HUES6 (cell line): Measurements from ENCODE around the gene FLNC.

ENCODE experiments used
- H3K27ac ChIP-seq: 2 replicates; pipeline ENCODE4 v1.7.0; 2013; ENCODE audit warnings: low read depth, mild to moderate bottlenecking, low read length, inconsistent platforms
- H3K27me3 ChIP-seq: 2 replicates; pipeline ENCODE4 v1.6.1; 2013; ENCODE audit warnings: low read length; ENCODE audit not compliant: control insufficient read depth, insufficient read depth
- H3K36me3 ChIP-seq: 2 replicates; pipeline ENCODE4 v1.6.1; 2013; ENCODE audit warnings: low read length; ENCODE audit not compliant: control insufficient read depth, insufficient read depth
- H3K4me1 ChIP-seq: 2 replicates; pipeline ENCODE4 v1.6.1; 2013; ENCODE audit warnings: low read length; ENCODE audit not compliant: control insufficient read depth, insufficient read depth
- H3K4me3 ChIP-seq: 2 replicates; pipeline ENCODE4 v1.5.1; 2013; ENCODE audit warnings: low read depth, low read length
- H3K9ac ChIP-seq: one replicate; pipeline ENCODE4 v1.6.1; 2013; ENCODE audit warnings: mild to moderate bottlenecking, low read length
- H3K9me3 ChIP-seq: 2 replicates; pipeline ENCODE4 v1.6.1; 2013; ENCODE audit warnings: low read depth, low read length; ENCODE audit not compliant: control insufficient read depth, insufficient read depth

The FLNC gene

GRCh38 chr7:128792471-128793180 lies 37.6 kb upstream of the FLNC start:
- Histone ChIP-seq H3K36me3 (peaks cover 18% of the 10 kb centered on the region), H3K4me1 (peaks cover 10% of the 10 kb centered on the region; the same call in 1 of the 2 replicates), H3K9ac (no peak overlapping the region), H3K9me3 (no peaks in the 10 kb centered on the region), H3K27me3 (0 out of 2 replicates have a peak, but pooled peaks cover 10% of the 10 kb centered on the region), H3K4me3 (peak overlapping the region; percentile 98), H3K27ac (no peak overlapping the region)

- peaks cover 18% of the 10 kb centered on the region for H3K36me3 ChIP-seq
- H3K9me3 ChIP-seq, result no peaks in the 10 kb centered on the region
- H3K27me3 ChIP-seq, result 0 out of 2 replicates have a peak, but pooled peaks cover 10% of the 10 kb centered on the region
- no peak overlapping the region for H3K27ac ChIP-seq
- no peak overlapping the region for H3K4me3 ChIP-seq
- H3K4me1 ChIP-seq, result peaks cover 10% of the 10 kb centered on the region; the same call in 1 of the 2 replicates
- H3K9ac ChIP-seq, result no peak overlapping the region
Observed at GRCh38 chr7:128793181-128793547, 37.0 kb upstream of the FLNC start.

GRCh38 chr7:128794020-128794419 lies 36.2 kb upstream of the FLNC start:
- no peaks in the 10 kb centered on the region for H3K9me3 ChIP-seq
- H3K9ac ChIP-seq, result no peak overlapping the region
- peaks cover 18% of the 10 kb centered on the region for H3K36me3 ChIP-seq
- H3K27me3 ChIP-seq, result 0 out of 2 replicates have a peak, but pooled peaks cover 4% of the 10 kb centered on the region
- H3K4me3 ChIP-seq, result no peak overlapping the region
- no peak overlapping the region for H3K27ac ChIP-seq
- peaks cover 7% of the 10 kb centered on the region; the same call in 1 of the 2 replicates for H3K4me1 ChIP-seq

DNA sequence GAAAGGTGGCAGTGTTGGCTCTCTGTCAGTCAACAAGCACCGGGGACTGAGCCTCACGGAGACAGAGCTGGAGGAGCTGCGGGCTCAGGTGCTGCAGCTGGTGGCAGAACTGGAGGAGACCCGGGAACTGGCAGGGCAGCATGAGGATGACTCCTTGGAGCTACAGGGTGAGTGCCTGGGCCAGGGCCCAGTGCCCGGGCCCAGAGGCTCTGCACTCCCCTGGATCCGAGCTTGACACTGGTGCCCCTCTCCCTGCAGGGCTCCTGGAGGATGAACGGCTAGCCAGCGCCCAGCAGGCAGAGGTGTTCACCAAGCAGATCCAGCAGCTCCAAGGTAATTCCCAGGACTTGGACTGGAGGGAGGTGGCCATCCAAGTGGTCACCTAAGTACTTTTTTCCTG lies 35.8 kb upstream of the FLNC start:
- Histone ChIP-seq H3K27me3 (no peaks in the 10 kb centered on the region), H3K27ac (no peak overlapping the region), H3K9me3 (no peaks in the 10 kb centered on the region), H3K4me1 (peaks cover 5% of the 10 kb centered on the region; the same call in 1 of the 2 replicates), H3K9ac (no peak overlapping the region), H3K4me3 (no peak overlapping the region), H3K36me3 (peaks cover 18% of the 10 kb centered on the region)

DNA sequence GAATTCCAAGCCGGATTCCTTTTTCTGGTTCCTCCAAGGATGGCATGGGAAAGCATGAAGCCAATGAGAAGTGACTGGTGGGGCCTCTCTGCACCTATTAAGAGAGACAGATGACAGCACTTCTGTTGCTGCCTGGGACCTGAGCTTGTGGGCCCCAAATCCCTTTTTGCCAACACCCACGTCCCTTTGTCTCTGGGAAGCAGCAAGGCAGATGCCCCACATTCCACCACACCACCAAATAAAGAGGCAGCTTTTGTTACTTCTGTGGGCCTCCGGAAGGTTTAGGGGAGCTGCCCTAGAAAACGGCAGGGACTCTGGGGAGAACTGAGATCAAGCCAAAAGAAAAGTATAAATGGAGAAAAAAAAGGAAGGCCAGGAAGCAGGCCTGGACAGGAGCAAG lies 35.1 kb upstream of the FLNC start:
- H3K27me3 ChIP-seq, result no peaks in the 10 kb centered on the region

DNA sequence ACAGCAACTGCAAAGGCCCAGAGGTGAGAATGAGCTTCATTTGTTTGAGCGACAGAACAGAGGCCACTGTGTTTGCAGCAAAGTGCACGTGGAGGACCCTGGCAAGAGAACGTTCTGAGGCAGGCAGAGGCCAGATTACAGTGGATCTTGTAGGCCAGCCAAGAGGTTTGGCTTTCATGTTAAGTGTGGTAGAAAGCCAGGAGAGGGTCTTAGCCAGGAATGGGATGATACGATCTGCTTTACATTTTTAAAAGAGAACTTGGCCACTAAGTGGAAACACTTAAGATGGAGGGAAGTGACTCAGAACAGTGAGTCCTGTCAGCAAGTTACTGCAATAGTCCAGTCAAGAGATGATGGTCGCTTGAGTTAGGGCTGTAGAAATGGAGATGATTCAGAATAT lies 33.9 kb upstream of the FLNC start:
- Histone ChIP-seq H3K9ac (no peak overlapping the region), H3K9me3 (no peaks in the 10 kb centered on the region), H3K36me3 (peaks cover 24% of the 10 kb centered on the region), H3K27ac (no peak overlapping the region), H3K4me3 (no peak overlapping the region), H3K4me1 (peaks cover 5% of the 10 kb centered on the region; the same call in 1 of the 2 replicates), H3K27me3 (no peaks in the 10 kb centered on the region)

More for the DNA sequence above, 35.1 kb upstream of the FLNC start:
- H3K9ac ChIP-seq, result no peak overlapping the region
- H3K27ac ChIP-seq, result no peak overlapping the region
- no peak overlapping the region for H3K4me3 ChIP-seq
- H3K4me1 ChIP-seq, result peaks cover 5% of the 10 kb centered on the region; the same call in 1 of the 2 replicates
- H3K36me3 ChIP-seq, result peaks cover 18% of the 10 kb centered on the region
- H3K9me3 ChIP-seq, result no peaks in the 10 kb centered on the region

DNA sequence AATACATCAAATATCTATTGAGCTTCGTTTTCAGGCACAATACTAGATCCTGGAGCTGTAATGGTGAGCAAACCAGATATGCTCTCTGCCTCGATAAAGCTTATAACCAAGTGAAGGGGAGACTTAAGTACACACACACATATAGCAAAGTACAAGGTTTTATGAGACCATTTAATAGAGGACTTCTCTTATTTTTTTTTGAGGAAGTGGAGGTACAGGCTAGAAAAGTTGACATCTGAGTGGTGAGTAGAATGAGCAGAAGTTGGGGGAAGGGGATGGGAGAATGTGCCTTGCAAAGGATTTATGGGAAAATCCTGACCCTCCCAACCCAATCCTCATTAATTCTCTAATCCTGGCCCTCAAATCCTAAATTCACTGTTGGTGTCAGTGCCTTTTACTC lies 30.8 kb upstream of the FLNC start:
- Histone ChIP-seq H3K27me3 (no peaks in the 10 kb centered on the region), H3K4me3 (no peak overlapping the region), H3K36me3 (peaks cover 35% of the 10 kb centered on the region), H3K4me1 (no peaks in the 10 kb centered on the region), H3K9me3 (no peaks in the 10 kb centered on the region), H3K9ac (no peak overlapping the region), H3K27ac (no peak overlapping the region)

DNA sequence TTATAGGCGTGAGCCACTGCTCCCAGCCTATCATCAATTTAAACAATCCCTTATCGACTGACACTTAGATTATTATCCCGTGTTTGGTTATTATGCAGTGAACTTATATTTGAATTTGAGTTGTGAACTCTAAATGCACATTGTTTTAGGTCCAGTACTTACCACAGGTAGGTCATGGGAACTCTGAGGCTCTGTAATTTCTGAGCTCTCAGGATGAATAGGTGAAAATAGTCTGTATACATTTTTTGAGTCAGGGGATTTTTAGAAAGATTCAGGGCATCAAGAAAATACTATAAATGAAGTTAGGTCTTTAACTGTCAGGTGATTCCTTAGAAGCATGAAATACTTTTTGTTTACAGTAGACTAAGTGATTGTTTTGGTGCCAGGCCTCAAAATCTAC lies 29.6 kb upstream of the FLNC start:
- Histone ChIP-seq H3K4me3 (no peak overlapping the region), H3K36me3 (peaks cover 36% of the 10 kb centered on the region), H3K27me3 (no peaks in the 10 kb centered on the region), H3K27ac (no peak overlapping the region), H3K4me1 (no peaks in the 10 kb centered on the region), H3K9ac (no peak overlapping the region), H3K9me3 (no peaks in the 10 kb centered on the region)

DNA sequence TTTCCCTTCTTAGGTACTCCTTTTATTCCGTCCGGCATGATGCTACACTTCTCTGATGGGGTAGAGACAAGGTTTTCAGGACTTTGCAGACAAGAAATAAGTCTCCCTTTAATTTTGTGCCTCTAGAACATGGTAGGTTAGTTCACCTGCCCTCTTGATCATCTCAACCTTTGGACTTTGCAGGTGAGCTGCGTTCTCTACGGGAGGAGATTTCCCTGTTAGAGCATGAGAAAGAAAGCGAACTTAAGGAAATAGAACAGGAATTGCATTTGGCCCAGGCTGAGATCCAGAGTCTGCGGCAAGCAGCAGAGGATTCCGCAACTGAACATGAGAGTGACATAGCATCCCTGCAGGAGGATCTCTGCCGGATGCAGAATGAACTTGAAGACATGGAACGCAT lies 29.2 kb upstream of the FLNC start:
- no peaks in the 10 kb centered on the region for H3K9me3 ChIP-seq
- H3K4me1 ChIP-seq, result no peaks in the 10 kb centered on the region
- no peaks in the 10 kb centered on the region for H3K27me3 ChIP-seq
- no peak overlapping the region for H3K27ac ChIP-seq
- no peak overlapping the region for H3K4me3 ChIP-seq
- no peak overlapping the region for H3K9ac ChIP-seq
- H3K36me3 ChIP-seq, result peaks cover 39% of the 10 kb centered on the region

DNA sequence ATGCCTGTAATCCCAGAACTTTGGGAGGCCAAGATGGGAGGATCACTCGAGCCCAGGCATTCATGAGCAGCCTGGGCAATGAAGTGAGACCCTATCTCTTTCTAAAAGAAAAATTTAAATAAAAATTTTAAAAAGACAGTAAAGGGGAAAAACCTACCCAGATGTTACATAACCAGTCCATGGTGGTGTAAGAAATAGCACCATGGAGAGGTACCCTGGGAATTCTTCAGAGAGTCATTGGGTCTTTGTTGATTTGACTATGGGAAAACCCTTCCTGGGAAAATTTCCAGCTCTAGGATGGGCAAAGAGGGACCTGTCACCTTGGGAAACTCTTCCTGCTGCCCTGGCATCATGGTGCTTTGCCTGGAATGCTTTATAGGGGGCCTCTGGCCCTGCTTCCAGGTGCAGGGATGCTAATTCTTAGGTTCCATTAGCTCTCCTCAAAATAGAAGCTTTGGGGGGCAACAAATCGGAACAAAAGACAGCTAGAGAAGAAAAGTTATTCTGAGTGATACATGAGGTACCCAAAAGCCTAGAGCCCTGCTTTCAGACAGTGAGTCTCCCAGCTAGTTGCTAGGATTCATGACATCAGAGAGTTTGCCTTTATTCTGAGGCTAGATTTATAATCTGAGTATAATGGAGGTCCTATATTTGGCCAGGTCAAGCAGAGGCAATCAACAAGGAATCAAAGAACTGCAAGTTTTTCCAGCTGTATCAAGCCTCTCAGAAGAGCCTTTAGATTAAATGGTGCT lies 28.4 kb upstream of the FLNC start:
- no peaks in the 10 kb centered on the region for H3K27me3 ChIP-seq
- H3K4me3 ChIP-seq, result no peak overlapping the region
- H3K9me3 ChIP-seq, result no peaks in the 10 kb centered on the region
- no peak overlapping the region for H3K27ac ChIP-seq
- H3K4me1 ChIP-seq, result no peaks in the 10 kb centered on the region
- H3K36me3 ChIP-seq, result peaks cover 44% of the 10 kb centered on the region
- H3K9ac ChIP-seq, result no peak overlapping the region

GRCh38 chr7:128804484-128804883 lies 25.7 kb upstream of the FLNC start:
- Histone ChIP-seq H3K4me1 (no peaks in the 10 kb centered on the region), H3K36me3 (peaks cover 62% of the 10 kb centered on the region), H3K9ac (no peak overlapping the region), H3K27me3 (no peaks in the 10 kb centered on the region), H3K27ac (no peak overlapping the region), H3K9me3 (no peaks in the 10 kb centered on the region), H3K4me3 (no peak overlapping the region)
